HS-27A (cell line): Measurements from ENCODE around the gene CRYAB.

Experiments used
- DNase-seq: peaks from one replicate; pipeline ENCODE4 v3.0.0-alpha.2; 2012; ENCODE audit warnings: low read depth, missing footprints

CRYAB gene, protein sequence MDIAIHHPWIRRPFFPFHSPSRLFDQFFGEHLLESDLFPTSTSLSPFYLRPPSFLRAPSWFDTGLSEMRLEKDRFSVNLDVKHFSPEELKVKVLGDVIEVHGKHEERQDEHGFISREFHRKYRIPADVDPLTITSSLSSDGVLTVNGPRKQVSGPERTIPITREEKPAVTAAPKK

DNA sequence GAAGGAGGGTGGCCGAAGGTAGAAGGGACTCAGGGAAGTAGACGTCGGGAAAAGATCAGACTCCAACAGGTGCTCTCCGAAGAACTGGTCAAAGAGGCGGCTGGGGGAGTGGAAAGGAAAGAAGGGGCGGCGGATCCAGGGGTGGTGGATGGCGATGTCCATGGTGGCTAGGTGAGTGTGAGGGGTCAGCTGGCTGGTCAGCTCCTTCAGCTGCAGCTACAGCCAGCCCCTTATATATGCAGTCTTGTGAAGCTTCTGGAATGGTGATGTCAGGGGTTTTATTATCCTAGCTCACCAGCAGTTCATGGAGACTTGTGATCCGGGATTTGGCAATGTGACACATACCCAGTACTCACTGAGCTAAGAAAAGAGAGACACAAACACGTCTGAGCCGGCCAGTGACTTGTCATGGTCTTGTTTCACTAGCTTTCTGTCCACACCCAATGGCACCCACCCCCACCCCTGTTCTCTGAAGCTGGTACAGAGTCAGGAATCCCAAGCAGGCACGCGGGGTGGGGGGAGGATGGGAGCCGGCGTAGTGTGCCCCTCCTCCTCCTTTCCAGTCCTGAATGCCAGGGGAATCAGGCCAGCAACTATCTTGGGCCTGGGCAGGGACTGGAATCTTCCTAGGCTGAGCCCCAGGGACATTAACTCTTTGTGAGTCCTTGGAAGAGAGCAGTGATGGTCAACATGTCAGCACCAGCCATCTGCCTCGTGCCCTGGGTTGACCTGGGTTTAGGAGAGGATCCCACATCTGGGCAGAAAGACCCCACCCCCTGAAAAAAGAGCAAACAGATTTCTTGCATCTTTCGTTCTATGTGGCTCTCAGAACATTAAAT, at the start of gene CRYAB:
CRYAB (minus strand) TSS at position 208 of the 839 bp plus-strand sequence; CDS start at position 162, 46 bp downstream.
- DNase-seq: peak; percentile 51

DNA sequence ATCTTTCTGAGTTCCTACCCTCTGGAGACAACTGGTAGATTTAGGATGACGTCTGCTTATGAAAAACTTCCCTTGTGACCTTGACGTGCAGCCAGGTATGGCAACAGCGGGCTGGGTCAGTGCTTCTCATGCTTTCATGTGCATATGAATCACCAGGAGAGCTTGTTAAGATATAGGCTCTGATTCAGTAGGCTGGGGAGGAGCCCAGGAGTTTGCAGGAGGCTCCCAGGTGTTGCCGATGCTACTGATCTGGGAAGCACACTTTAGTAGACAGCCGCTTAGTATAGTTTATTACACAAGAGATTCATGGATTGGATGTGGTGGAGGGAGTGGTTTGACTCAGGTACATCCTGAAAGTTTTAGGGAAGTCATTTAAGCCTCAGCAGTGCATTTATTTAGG, 49.3 kb upstream of the CRYAB start:
- DNase-seq: no peak

GRCh38 chr11:111957663-111958444, 46.3 kb upstream of the CRYAB start:
- DNase-seq: no peak

GRCh38 chr11:111954154-111954553, 42.6 kb upstream of the CRYAB start:
- DNase-seq: no peak

DNA sequence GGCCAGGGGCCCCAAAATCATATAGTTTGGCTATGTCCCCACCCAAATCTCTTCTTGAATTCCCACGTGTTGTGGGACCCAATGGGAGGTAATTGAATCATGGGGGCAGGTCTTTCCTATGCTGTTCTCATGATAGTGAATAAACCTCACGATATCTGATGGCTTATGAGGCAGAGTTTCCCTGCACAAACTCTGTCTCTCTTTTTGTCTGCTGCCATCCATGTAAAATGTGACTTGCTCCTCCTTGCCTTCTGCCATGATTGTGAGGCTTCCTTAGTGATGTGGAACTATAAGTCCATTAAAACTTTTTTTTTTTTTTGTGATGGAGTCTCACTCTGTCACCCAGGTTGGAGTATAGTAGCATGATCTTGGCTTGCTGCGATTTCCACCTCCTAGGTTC, 40.0 kb upstream of the CRYAB start:
- no peak for DNase-seq

DNA sequence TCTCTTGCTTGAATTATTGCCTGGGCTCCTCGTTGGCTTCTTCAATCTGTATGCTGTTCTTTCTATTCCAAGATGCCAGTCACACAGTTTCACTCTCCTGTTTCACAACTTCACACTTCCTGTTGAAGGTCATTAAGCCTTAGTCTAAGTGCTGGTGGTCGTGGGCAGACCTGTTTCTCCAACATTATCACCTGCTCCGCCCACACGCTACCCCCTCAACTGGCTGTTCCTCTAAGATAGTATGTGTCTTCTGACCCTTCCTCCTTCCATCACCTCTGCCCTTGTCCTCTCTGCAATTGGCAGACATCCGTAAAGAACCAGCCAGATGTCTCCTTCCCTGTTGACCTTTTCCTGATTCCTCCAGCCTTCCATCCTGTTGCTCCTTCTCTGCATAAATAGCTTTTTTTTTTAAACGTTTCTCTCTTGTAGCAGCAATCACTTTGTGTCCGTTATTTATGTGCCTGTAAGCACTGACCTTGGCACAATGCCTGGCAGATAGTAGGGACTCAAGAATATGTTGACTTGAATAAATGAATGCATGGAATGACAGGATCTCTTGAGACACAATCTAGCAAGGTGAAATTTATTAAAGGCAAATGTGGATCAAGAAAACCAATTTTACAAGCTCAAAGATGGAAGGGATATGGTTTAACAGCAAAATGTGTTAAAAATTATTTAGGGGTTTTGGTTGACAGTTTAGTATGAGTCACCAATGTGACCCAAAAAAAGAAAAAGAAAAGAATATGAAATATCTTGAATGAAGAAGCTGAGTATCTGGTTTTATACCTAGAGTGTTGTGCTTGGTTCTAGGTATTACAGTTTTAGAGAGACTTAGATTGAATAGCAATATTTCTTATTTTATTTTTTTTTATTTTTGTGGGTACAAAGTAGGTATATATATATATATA, 38.2 kb upstream of the CRYAB start:
- no peak for DNase-seq

DNA sequence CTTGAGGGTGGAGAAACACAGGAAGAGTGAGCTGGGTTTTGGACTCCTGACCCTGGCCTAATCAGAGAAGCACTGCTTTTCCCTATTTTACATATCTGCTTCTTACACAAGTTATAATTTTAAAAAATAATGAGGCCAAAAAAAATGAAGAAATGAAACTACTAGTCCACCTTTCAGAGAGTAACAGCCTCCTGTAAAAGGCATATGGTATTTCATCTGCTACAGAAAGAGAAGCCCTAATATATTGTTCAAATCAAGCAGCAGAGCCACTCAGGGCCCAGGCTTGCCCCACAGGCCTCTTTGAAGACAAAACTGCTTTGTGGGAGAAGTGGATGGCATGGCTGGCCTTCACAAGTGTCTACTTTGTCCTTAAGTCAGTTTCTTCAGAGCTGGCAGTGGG, 35.6 kb upstream of the CRYAB start:
- DNase-seq: no peak

DNA sequence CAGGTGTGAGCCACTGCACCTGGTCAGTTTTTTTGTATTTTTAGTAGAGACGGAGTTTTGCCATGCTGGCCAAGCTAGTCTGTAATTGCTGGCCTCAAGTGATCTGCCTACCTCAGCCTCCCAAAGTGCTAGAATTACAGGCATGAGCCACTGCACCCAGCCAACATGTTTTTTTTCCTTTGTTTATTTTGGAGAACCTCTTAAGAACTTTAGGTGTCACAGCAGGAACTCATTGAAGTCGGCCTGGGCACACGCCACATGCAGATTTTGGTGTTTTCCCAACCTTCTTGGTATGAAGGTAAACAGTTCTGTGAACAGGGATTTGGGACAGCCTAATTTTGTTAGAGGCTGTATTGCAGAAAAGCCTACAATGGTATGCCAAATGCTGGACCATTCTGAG, 34.9 kb upstream of the CRYAB start:
- no peak for DNase-seq

- DNase-seq: no peak
Observed at GRCh38 chr11:111945198-111945597, 33.6 kb upstream of the CRYAB start.

DNA sequence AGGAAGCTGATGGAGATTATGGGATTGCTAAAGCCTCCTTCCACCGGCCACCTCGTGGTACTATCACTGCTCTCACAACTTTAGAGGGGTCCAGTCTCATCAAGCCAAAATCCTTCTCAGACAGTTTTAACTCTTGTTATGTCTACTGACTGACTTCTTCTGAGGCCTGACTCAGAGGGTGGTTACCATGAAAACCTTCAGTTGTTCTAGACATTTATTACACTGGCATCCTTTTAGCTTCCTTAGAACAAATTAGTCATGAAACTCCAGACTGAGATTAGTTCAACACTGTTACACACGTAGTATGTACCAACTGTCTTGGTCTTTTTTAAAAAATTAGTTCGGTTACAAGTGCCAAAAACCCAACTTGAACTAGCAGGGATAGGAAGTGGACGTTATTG, 33.1 kb upstream of the CRYAB start:
- DNase-seq: no peak

DNA sequence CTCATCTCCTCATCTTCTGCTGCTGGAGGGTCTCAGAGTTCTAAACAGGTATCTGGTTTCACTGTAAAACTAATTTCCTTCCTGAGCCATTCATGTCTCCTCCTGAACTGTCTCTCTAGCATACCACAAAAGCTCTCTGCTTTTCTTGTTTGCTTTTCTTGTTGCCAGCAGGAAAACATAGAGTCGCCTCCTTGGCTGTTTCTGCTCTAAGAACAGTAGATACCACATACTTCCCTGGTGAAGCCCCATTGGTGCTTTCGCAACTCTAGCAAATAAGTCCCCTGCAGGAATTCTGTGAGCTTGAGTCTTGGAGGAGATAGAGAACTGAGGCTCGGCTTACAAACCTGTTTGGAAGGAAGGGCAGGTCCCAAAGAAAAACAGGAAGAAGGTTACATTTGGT, 32.6 kb upstream of the CRYAB start:
- DNase-seq: no peak

GRCh38 chr11:111942829-111943228, 31.3 kb upstream of the CRYAB start:
- no peak for DNase-seq

DNA sequence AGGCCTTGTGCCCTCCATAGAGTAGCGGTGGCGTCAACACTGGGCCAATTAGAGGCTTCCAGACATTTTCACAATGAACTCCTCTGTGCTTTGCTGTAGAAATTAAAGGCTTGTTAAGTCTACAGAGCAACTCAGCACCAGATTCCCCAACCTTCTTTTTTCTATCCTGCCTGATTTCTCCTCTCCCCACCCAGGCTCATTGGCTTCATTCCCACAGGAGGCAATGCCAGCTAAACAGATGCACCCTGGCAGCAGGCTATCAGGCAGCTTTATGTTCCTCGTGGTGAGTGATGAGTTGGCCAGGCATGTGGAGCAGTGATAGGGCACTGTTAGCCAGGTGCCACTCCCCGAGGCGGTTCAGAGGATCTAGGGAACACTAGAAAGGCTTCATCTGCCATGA, 30.4 kb upstream of the CRYAB start:
- DNase-seq: no peak

DNA sequence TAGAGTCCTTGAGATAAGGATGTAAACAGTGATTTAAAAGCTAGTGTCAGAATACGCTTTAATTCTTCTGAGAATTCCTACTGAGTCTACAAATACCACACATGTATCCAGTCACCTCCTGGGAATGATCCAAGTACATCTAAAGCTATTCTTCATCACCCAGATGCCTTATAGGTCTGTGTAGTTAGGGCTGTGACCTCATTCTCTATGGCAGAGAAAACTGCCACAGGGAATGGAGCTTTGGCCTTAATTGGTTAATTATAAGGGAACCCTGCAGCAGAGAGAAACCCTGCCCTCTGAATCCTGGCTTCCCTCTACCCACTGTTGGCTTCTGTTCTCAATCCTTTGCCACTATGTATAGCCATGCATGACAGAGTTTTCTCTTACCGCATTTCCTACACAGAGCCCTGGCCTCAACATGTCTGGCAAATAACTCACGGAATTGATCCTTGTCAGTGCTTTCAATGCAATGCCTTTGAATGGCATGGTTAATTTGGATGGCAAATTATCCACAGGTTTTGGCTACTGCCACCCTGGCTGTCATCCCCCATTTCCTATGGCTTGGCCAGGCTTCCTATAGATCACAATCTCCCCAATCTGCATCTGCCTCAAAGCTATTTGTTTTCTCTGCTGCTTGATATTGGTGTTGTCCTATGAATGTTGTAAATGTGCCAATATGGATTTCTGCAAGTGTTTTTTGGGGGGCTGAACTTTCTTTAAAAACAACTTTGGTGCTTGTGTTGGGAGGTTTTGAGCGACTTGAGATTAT, 28.4 kb upstream of the CRYAB start:
- no peak for DNase-seq

GRCh38 chr11:111938687-111939160, 27.2 kb upstream of the CRYAB start:
- no peak for DNase-seq

GRCh38 chr11:111937844-111938243, 26.3 kb upstream of the CRYAB start:
- DNase-seq: no peak

- no peak for DNase-seq
Observed at GRCh38 chr11:111937461-111937769, 25.8 kb upstream of the CRYAB start.

GRCh38 chr11:111936040-111936540, 24.5 kb upstream of the CRYAB start:
- no peak for DNase-seq

DNA sequence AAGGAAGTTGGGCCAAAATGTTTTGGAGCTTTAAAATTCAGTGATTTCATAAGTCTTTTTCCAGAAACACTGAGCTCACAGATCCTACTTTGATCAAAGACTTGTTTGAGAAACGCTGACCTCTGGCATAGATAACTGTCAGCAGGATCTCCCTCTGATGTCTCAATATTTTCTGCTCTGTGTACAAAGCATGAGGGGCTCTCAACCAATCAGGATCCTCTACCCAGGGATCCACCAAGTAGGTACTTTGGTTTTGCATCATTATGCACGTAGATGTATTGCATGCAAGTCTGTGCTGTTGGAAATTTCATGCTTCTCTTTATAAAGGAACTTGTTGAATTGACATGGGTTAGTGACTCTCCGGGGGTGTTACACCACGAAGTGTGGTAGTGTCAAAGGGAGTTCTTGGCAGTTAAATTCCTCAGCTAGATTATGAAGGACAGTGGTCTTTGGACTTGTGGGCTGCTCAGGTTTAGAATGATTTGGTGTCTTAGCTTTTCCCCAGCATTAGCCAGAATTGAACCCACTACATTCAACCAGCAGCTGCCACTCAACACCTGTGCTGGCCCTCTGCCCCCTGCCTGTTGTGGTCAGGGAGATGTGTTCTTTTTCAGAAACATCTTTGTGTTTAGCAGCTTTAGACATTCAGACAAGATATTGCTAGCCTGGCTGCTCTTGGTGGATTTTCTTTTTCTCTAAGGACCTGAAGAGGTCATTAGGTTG, 23.9 kb upstream of the CRYAB start:
- DNase-seq: no peak

DNA sequence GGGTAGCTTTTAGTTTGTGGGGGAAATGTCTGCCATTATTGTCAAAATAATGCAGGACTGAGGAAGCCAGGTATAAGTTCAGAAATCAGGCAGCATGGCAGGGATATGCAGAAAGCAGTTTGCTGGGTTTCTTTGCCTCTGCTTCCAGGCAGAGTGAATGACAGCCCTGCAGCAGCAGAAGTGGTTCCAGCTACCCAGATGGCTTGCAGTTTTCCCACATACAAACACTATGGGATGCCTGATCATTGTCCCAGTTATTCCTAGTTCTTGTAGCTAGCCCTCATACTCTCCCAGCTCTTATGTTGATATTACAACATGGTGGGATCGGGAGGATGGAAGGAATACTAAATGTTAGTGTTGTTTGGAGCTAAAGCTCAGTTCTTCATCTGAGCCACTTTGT, 22.7 kb upstream of the CRYAB start:
- DNase-seq: no peak
